GM06990 (cell line): Measurements from ENCODE around the gene ZDHHC19.

Experiments
- DNase-seq: peaks from one replicate; pipeline ENCODE4 v3.0.0-alpha.2; 2011; ENCODE audit not compliant: insufficient read length; ENCODE audit errors: extremely low read depth
- H3K27me3 ChIP-seq: replicated peaks from 2 replicates; pipeline ENCODE4 v1.6.0; 2011; ENCODE audit warnings: low read length; ENCODE audit not compliant: control insufficient read depth, insufficient read depth
- H3K36me3 ChIP-seq: 2 replicates; pipeline ENCODE4 v1.5.1; 2011; ENCODE audit warnings: low read length; ENCODE audit not compliant: control insufficient read depth, insufficient read depth
- H3K4me3 ChIP-seq: replicated peaks from 2 replicates; pipeline ENCODE4 v1.5.1; 2011; ENCODE audit warnings: low read depth, mild to moderate bottlenecking, control low read depth, low read length
- CTCF ChIP-seq: IDR thresholded peaks from 2 replicates; pipeline ENCODE4 v1.5.1; 2011; ENCODE audit warnings: low read length, control low read depth, mild to moderate bottlenecking, inconsistent platforms; ENCODE audit not compliant: insufficient read depth, poor library complexity, severe bottlenecking

Gene ZDHHC19

GRCh38 chr3:196193736-196194541, 17.3 kb downstream of the ZDHHC19 start:
- Histone ChIP-seq H3K36me3 (no peaks in the 10 kb centered on the region), H3K27me3 (no peaks in the 10 kb centered on the region), H3K4me3 (no peak overlapping the region)
- no peak for TF ChIP-seq CTCF
- DNase-seq, result no peak

GRCh38 chr3:196193133-196193735, 18.0 kb downstream of the ZDHHC19 start:
- no peaks in the 10 kb centered on the region for H3K27me3 ChIP-seq
- no peak for TF ChIP-seq CTCF
- DNase-seq, result peak; percentile 52
- H3K36me3 ChIP-seq, result no peaks in the 10 kb centered on the region
- H3K4me3 ChIP-seq, result no peak overlapping the region

GRCh38 chr3:196192524-196193051, 18.6 kb downstream of the ZDHHC19 start:
- TF ChIP-seq CTCF, result no peak
- no peaks in the 10 kb centered on the region for H3K27me3 ChIP-seq
- peak; percentile 73 for DNase-seq
- no peaks in the 10 kb centered on the region for H3K36me3 ChIP-seq
- no peak overlapping the region for H3K4me3 ChIP-seq

- H3K27me3 ChIP-seq, result no peaks in the 10 kb centered on the region
- no peaks in the 10 kb centered on the region for H3K36me3 ChIP-seq
- no peak overlapping the region for H3K4me3 ChIP-seq
- DNase-seq, result peak; percentile 85
- peak; percentile 16 for TF ChIP-seq CTCF
These were observed 19.1 kb downstream of the ZDHHC19 start for GRCh38 chr3:196192036-196192523.

GRCh38 chr3:196189566-196190347, 21.4 kb downstream of the ZDHHC19 start:
- no peaks in the 10 kb centered on the region for H3K36me3 ChIP-seq
- no peak for DNase-seq
- no peak overlapping the region for H3K4me3 ChIP-seq
- no peak for TF ChIP-seq CTCF
- H3K27me3 ChIP-seq, result no peaks in the 10 kb centered on the region
